ENCODE measurements around the gene ACR. TPM values are rescaled to one million over a fixed set of nuclear protein-coding genes. Genes with fewer than 3 reads are reported as not detected.

Gene ACR
- total and polyA plus RNA-seq, 2 of the 8 experiments (the other 6 are each of a cell fraction or from before 2014, with no cell fraction given): 0.56 TPM; not detected in 1

GRCh38 chr22:50735739-50736030, 2.3 kb upstream of the ACR start (continued):
- TF ChIP-seq ATF2 (IDR thresholded peaks at IDR 0.05; ENCODE audit: low read length) (no peak), TBP (IDR thresholded peaks at IDR 0.05; ENCODE audit: low read depth, low read length) (no peak), CTCF (IDR thresholded peaks at IDR 0.05; ENCODE audit: control extremely low read depth in 1 of 3, insufficient read depth in 1 of 3, low read depth in 1 of 3, low read length in 3 of 3) (no peak), CTBP2 (IDR thresholded peaks at IDR 0.05; ENCODE audit: borderline replicate concordance, insufficient read depth, insufficient read length, low read length) (no peak), TEAD4 (IDR thresholded peaks at IDR 0.05; ENCODE audit: low read depth, low read length) (no peak), GABPA (IDR thresholded peaks at IDR 0.05; ENCODE audit: borderline replicate concordance, insufficient read depth, low read length) (no peak)

Data from H1 (cell line).